HS-5 (cell line): ENCODE measurements around the gene EGFLAM.

Experiments used
- DNase-seq: peaks from one replicate; pipeline ENCODE4 v3.0.0-alpha.2; 2012; ENCODE audit warnings: low read depth

Gene EGFLAM

DNA sequence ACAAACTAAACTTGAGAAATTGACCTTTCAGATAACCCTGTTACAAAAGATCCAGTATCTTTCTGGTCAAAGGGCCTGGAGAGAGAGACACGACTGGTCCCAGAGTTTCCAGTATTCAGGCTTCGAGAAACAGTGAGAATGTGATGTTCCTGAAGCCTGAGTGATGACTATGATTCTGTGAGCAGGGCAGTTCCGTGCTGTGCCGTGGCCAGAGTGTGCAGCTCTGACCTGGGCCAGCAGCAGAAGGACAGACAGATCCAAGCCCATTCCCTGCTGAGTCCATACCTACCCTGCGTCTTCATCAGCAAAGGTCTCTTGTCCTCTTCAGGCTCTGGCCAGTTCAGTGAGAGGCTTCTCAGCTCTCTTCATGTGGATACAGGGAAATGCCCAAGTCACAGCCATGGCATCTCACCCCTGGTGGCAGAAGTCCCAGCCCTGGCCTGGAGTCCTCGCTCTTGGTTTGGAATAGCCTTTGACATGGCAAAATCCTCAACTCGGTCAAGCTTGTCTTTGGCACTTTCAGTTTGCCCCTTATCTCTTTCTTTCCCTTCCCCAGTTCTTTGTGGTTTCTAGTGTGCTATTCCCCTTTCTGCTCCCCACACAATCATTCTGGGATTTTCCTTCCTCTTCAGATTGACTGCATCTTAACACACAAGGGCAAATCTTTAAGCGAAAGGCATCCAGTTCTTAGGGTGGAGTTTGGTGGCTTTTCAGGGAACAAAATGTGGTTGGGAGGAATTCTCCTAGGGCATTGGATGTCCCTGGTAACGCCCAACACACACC lies 190.4 kb downstream of the EGFLAM start:
- no peak for DNase-seq

DNA sequence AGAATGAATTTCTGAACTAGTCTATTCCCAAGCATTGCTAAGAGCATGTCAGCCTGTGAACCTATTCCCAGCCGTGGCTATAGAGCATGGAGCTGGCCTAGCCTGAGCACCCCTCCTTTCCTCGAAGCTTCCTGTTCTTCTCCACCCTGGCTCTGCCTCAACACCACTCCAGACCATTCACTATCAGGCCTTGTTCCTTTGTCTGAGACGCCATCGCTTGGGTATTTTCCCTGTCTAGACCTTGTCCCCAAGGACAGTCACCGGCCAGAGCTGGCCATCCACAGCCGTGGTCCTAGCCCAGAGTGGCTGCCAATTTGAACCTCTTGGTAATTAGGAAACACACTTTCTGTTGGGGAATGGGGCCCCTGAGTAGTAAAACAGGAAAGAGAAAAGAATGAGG lies 192.3 kb downstream of the EGFLAM start:
- no peak for DNase-seq

DNA sequence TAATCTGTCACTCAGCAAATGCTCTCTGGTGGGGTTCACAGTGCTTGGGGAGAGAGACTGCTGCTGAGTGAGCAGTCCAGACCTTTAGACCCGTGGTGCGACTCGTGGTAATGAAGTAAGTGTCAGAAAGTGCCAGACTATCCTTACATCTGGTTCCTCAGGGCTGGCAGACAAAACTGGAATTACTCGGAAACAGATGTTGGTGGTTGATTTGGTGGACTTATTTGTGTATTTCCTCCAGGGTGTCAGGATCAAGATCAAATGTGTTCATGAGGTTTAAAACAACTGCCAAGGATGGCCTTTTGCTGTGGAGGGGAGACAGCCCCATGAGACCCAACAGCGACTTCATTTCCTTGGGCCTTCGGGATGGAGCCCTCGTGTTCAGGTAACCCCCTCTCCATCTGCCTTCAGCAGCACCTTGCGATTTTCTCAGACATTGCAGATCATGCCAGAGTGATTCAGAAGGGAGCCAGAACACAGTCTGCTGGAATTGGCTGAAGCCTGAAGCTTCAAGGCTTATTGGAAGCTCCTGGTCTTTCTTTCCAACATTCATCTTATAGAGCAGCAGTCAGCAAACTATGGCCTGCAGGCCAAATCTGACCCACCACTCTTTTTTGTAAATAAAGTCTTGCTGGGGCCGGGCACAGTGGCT lies 192.8 kb downstream of the EGFLAM start:
- DNase-seq: no peak

DNA sequence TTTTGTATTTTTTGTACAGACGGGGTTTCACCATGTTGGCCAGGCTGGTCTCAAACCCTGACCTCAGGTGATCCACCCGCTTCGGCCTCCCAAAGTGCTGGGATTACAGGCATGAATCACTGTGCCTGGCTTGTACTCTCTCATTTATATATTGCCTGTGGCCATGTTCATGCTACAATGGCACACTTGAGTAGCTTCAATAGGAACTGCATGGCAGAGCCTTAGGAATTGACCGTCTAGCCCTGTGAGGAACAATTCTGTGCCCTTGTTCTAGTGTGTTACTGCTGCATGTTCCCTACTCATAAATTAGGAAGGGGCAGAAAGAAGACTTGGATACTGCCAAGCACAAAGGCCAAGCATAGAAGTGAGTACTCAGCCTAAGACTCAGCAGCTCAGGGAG lies 193.8 kb downstream of the EGFLAM start:
- DNase-seq: no peak

DNA sequence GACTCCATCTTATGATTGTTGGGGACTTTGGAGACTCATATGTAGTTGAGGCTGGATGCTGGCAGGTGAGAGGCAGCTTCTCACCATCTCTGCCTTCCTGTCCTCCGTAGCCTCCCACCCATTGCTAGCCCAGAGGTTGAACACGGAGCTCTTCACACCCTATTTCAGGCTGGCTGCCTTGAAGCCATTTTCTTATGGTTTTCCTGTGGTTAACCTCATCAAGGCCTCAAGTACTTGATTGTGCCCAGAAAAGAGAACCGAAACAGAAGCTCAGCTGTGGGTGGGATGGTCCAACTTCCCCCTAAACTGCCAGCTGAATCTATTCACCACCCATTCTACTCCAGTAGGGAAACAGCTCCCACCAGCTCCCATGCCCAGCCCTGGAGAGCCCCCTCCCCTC lies 195.1 kb downstream of the EGFLAM start:
- DNase-seq: no peak

DNA sequence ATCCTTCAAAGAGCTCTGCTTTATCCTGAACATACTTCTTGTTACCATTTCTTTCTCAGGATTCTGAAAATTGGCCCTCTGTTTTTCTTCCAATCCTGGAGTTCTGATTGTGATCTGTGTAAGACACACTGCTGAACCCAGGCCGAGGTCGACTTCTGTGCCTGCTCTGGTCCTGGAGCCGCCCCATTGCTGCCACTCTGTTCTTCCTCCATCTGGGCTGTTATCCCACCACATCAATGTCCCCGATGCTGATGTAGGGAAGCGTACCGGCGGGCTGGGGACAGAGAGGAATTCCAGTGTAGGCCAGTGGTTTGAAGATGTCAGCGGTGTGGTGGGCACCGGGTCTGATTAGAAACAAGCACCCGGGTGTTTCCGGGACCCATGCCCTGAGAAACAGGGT lies 195.6 kb downstream of the EGFLAM start:
- DNase-seq: no peak

DNA sequence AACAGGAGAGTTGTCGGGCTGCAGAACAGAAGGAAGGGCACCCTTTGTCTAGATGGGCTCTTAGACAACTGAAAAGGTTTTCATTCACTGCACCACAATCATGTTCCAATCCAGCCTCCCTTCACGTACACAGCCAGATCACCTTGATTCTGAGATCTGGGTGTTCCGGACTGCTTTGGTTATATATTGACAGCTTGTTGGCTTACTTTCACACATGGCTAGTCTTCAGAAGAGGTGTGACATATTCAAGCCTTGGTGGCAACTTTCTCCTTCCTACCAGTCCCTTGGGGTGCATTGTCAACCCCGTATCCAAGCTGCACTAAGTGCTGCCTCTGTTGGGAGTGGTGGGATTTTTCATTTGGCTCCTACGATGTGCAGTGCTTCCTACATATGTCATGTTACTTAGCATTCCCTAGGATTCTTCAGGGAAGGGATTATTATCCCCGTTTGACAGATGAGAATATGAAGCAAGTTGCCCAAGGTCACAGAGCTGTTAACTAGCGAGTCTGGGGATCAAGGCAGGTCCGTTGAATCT lies 197.5 kb downstream of the EGFLAM start:
- no peak for DNase-seq

DNA sequence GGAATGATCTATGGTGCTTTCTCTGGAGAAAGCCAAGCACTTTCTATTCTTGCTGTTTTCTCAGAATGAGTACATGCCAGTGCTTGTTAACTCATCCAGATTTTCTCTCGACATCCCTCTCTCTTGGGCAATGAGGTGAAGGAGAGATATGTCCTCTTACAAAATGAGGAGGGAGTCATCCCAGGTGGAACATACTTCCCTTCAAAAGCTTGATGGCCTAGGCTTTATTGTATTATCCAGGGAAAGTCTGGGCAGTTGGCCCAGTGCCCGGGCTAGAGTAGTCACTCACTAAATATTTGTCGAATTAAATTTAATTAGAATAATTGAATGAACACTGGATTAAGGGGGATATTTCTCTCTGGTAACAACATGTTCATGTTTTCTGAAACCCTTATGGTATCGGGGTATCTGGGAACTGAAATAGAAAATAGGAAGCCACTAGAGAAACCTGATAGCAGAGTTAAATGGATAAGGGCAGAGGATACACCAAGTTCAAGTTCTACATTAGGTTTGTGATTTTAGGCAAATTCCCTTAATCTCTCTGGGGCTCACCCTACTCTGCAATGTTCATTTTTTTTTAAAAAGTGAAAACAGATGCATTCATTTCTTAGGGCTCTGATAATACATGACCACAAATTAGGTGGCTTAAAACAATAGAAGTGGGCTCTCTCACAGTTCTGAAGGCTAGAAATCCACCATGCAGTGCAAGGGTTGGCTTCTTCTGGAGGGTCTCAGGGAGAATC lies 198.5 kb downstream of the EGFLAM start:
- DNase-seq: no peak

DNA sequence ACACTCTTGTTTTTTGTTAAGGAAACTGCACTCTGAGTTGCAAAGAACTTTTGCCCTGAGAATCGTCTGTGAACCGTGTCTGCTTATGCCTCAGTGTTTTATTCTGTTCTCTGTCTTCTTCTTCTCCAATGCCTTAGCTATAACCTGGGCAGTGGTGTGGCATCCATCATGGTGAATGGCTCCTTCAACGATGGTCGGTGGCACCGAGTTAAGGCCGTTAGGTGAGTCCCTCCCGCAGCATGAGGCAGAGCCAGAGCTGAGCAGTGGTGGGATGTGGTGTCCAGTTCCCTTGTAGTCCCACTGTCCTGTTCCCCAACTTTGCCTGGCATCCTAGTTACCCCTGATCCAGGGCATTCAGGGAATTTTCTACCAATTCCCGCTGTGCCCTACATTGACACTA lies 199.8 kb downstream of the EGFLAM start:
- DNase-seq: no peak

DNA sequence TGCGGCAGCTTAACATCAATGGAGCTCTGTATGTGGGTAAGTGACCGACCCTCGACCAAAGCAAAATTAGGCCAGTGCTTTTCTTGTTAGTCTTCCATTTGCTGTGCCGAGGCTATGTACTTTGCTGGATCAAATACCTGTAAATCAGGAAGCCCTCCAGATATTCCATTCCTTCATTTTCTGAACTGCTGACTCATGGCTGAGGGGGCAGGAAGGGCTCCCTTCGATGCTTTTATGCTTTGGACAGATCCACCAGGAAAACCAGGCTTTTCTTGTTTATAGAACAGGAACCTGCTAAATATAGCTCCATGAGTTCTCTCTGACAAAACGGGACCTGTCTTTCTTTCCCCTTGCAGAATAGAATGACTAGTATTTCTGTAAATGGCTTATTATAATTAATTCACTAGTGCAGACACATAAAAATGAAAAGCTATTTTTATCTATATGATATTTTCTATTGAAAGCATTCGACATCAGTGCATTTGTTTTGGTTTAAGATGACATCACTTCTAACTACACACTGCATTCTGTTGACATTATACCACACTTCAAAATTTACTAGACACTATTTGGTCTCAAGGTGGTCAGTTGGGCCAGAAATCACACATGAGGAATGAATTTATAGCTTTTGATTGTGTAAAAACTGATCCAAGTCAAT lies 204.7 kb downstream of the EGFLAM start:
- no peak for DNase-seq

DNA sequence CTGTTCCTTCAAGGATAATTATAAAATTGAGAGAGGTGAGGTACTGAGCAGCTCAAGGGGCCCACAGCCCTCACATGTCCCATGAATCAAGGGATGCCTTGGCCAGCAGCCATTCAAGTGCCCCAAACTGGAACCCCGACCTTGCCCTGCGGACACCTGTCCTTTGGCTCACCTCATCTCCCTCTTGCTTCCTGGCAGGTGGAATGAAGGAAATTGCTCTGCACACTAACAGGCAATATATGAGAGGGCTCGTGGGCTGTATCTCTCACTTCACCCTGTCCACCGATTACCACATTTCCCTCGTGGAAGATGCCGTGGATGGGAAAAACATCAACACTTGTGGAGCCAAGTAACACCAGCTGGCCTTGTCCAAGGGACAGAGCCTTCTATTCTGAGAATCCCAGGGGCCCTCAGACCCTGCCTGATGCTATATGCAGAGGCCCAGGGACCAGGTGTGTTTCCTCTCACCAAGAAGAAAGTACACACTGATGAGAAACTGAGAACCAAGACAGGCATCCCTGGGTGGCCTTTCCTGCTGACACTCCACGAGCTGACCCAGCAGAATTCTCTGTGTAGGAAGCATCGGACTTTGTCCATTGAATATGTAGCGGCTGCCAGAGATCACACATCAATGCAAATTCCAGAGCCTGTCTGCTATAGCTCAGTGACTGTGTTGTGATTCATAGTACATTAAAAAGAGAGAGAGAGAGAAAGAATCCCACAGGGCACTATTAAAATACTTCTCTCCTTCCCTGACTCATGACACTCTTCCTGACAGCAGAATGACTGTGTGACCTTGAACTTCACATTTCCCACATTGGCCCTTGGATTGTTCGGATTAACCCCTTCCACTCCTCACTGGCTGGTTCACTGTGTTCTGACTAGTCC lies 205.5 kb downstream of the EGFLAM start:
- DNase-seq: peak; percentile 93

DNA sequence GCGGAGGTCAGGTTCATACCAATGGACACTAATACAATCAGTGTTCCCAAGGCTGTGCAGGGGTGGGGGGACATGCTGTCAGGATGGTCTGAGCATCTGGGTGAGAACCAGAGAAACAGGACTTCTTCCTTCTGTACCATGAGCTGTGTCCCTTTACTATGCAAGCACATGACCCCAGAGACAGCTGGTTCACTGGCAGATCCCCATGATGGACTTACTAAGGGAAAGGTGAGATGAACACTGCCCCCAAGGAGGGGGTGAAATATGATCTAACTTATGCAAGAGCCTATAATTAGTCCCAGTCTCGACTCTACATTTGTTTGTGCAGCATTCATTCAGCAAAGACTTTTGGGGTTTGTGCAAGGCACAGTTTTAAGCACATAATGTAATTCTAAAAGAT lies 206.7 kb downstream of the EGFLAM start:
- DNase-seq: no peak

DNA sequence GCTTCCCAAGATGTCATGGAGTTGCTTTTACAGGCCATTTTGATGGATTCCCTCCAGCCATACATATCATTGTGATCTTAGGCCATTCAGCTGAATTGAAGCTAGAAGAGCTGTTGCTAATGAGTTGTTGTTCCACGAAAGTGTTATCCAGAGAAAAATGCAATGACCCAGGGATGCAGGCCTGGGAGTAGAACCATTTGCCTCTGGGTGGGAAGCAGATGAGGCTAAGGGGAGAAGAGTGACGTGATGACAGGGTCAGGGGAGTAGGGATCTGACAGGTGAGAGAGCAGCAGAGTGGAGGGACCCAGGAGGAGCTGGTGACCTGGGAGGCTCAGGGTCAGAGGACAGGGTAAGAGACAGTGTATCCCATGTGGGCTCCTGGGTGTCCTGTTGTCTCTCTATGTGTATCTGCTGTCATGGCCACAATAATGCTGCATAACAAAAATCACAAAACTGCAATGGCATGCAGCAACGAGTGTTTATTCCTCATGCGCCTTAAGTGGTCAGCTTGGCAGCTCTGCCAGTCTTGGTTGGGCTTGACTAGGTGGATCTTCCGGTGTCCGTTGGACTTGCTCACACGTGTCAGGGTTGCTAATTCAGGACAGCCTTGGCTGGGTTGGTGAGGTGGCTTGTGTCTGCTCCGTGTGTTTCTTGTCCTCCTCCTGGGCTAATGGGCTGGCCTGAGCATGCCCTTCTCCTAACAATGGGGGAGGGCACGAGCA lies 207.5 kb downstream of the EGFLAM start:
- no peak for DNase-seq

DNA sequence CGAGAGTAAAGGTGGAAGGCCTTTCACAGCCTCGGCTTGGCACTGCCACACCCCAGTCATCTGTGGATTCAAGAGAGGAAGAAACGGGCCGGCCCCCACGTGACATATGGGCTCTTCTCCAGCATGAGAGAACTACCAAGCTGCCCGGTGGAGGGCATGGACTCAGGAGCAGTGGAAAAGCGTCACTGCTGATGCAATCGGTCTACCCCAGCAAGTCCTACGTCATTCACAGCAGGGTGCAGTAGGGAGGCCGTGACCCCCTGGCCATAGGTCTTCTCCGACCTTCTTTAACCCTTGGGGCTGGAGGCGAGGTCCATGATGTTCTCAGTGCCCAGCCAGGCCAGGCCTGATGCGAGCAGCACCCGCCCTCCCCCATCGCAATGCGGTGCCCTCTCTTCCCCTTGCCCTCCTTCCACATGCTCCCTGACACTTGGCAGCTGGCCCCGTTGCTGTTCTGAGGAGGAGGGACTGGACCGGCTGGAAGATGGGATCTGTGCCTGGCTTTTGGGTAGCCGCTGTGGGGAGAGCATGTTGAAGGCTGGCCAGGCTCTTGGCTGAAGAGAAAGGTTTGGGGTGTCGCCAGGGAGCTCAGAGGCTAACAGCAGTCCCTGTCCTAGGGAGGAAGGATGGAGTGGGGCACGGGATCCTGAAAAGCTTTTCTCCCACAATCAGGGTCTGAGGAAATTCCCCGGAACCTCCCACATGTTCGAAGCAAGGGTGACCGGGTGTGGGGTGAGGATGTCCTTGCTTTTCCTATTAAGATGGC lies 208.2 kb downstream of the EGFLAM start:
- no peak for DNase-seq

DNA sequence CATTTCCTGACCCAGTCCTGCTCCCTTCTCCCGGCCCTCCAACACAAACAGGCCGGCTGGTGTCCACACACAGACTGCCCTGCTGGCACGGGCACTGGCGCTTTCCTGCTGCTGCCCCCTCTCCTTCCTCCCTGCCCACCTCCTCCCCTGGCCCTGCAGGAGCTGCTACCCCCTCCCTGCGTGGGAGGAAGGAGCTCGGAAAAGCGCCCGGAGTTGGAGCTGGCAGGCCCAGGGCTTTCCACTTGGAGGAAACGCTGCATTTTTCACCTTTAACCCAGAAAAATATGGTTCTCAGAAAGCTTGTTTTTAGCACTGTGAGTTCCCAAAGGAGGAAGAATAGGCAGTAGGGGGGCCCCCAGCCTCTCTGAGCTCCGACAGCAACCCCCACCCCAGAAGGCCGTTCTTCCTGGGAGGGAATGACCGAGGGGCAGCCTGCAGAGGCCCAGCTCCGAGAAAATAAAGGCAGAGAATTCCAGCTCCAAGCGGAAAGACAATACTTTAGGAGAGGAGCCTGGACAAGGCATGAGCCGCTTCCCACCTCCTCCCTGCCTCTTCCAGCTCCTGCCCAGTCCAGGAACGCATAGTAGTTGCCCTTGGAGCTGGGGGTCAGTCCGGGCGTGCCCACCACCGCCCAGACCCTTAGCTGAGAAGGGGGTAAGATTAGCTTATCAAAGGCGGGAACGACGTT lies 209.1 kb downstream of the EGFLAM start:
- no peak for DNase-seq

DNA sequence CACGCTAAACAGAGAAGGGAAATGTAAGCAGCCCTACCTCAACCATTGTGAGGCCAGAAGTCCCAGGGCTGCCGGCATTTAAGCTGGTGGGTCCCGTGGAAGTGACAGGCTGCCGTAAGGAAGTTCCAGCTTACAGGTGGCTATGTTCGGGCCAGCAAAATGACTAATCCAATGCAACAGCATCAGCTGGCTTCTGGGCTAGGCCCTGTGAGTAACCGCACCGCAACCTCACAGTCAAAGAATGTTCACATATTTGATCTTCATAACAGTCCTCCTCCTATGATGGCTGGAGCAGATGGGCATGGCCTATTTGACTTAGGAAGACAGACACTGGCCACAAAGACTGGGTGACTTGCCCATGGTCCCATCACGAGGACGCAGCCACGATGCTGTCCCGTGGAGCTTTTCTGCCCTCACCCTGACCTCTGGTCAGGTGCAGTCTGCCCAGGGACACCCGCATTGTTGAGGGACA lies 209.9 kb downstream of the EGFLAM start:
- peak; percentile 97 for DNase-seq

DNA sequence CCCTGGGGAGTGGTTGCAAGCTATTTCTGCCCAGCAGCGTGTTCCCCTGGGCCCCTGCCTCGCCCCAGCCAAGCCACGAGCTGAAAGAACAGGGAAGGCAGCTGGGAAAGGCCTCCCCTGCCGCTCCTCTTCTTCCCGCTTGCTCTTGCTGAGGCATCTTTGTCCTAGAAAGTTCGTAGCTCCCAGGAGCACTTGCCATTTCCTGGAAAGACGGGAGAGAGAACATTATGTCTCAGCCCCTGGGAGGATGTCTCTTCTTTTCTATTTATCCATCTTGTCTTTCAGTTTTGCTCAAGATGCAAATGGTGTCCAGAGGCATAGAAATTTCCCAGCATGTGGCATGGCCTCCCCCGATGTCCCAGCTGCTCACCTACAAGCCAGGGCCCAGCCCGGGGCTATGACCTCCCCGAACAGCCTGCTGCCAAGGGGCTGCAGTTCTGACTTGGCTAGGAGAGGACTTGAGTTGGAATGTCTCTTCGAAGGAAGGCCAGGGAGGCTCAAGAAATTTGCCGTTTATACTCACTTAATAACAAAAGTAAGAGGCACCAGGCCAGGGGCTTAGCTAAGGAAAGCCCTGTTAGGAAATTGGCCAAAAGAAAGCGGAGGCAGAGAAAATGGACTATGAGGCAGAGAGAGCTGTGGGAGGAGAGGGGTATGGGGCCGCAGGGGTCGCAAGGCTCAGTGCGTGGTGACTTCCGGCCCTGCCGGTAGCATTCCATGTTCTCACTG lies 210.8 kb downstream of the EGFLAM start:
- no peak for DNase-seq

DNA sequence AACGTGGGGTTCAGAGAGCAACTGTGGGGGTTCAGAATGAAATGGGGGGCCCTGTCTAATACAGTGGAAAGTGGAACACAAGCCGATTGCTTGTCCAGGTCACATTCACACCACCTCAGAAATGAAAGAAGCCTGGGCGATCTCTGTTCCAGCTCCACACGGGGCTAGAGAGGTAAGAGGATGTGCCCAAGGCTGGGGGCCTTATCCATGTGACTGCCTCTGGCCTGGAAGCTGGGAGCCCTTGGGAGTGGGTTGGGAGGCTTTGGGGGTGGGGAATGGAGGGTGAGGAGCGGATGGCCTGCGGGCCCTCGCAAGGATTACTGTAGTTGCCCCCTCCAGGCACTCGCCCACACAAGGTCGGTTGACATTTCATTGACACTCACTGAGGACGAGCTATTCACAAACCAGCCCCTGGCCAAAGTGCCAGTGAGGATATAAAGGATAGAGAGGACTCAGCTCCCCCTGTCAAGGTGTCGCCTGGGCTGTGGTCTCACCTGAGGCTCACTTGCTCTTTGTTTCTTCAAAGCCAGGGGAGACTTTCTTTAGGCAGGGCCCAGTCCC lies 211.4 kb downstream of the EGFLAM start:
- no peak for DNase-seq
